ENCODE results near the gene SYT11.
"Not testable (repeated sequence)": the region's sequence is repeated elsewhere in the genome, so short reads cannot be mapped to it uniquely, and the experiment has no call there.

GRCh38 chr1:155834927-155835399 is 24.4 kb upstream of the SYT11 start:
- not testable (repeated sequence) for TF ChIP-seq CEBPB (IDR thresholded peaks at IDR 0.05); BHLHE40 (IDR thresholded peaks at IDR 0.05; ENCODE audit: low read depth, low read length); CTCF (IDR thresholded peaks at IDR 0.05); CHD2 (IDR thresholded peaks at IDR 0.05; ENCODE audit: low read length, partially characterized antibody); MAZ (IDR thresholded peaks at IDR 0.05; ENCODE audit: borderline replicate concordance, low read depth, low read length); REST (IDR thresholded peaks at IDR 0.05); ZFP36 (IDR thresholded peaks at IDR 0.05; ENCODE audit: borderline replicate concordance, partially characterized antibody); RFX5 (IDR thresholded peaks at IDR 0.05); POLR2A (IDR thresholded peaks at IDR 0.05; ENCODE audit: low read length); HDAC2 (IDR thresholded peaks at IDR 0.05); USF2 (IDR thresholded peaks at IDR 0.05)

All from A549 (cell line).